ENCODE data around the gene CHRNA9.
"Not testable (repeated sequence)": the region's sequence is repeated elsewhere in the genome, so short reads cannot be mapped to it uniquely, and the experiment has no call there.

The CHRNA9 gene

GRCh38 chr4:40334591-40335524 lies at the start of gene CHRNA9:
Gene CHRNA9 (plus strand): TSS chr4:40335333. CDS start chr4:40335468, 135 bp downstream.
- DNase-seq = no peak

GRCh38 chr4:40285692-40286091 lies 49.4 kb upstream of the CHRNA9 start:
- DNase-seq = no peak

- no peak for DNase-seq
Observed at GRCh38 chr4:40288566-40288965, 46.6 kb upstream of the CHRNA9 start.

GRCh38 chr4:40289366-40290188 lies 45.6 kb upstream of the CHRNA9 start:
- DNase-seq = no peak

- DNase-seq = not testable (repeated sequence)
Observed at GRCh38 chr4:40290611-40291186, 44.4 kb upstream of the CHRNA9 start.

GRCh38 chr4:40292313-40292759 lies 42.8 kb upstream of the CHRNA9 start:
- no peak for DNase-seq

GRCh38 chr4:40294339-40294738 lies 40.8 kb upstream of the CHRNA9 start:
- DNase-seq = no peak

GRCh38 chr4:40295030-40295429 lies 40.1 kb upstream of the CHRNA9 start:
- not testable (repeated sequence) for DNase-seq

GRCh38 chr4:40295572-40295971 lies 39.6 kb upstream of the CHRNA9 start:
- DNase-seq = no peak

- no peak for DNase-seq
Observed at GRCh38 chr4:40299126-40299525, 36.0 kb upstream of the CHRNA9 start.

GRCh38 chr4:40299811-40300292 lies 35.3 kb upstream of the CHRNA9 start:
- DNase-seq = no peak

GRCh38 chr4:40300371-40301162 lies 34.6 kb upstream of the CHRNA9 start:
- no peak for DNase-seq

- DNase-seq = no peak
Observed at GRCh38 chr4:40301603-40302002, 33.5 kb upstream of the CHRNA9 start.

GRCh38 chr4:40303751-40304150 lies 31.4 kb upstream of the CHRNA9 start:
- DNase-seq = no peak

GRCh38 chr4:40305328-40306170 lies 29.6 kb upstream of the CHRNA9 start:
- no peak for DNase-seq

GRCh38 chr4:40306226-40306625 lies 28.9 kb upstream of the CHRNA9 start:
- no peak for DNase-seq

- no peak for DNase-seq
Observed at GRCh38 chr4:40306976-40307375, 28.2 kb upstream of the CHRNA9 start.

GRCh38 chr4:40307627-40308497 lies 27.3 kb upstream of the CHRNA9 start:
- no peak for DNase-seq

GRCh38 chr4:40308528-40309122 lies 26.5 kb upstream of the CHRNA9 start:
- no peak for DNase-seq

GRCh38 chr4:40309250-40309774 lies 25.8 kb upstream of the CHRNA9 start:
- no peak for DNase-seq
